GM18867 (cell line): ENCODE measurements around the gene NOP9.
A peak's percentile ranks its signal among the peaks of the same experiment; 100 is the strongest.

Experiments used
- ATAC-seq: cut with Tn5 transposase; IDR thresholded peaks from one replicate; pipeline ENCODE4 v1.9.1; 2021; ENCODE audit warnings: mild to moderate bottlenecking, moderate library complexity; ENCODE audit not compliant: unreplicated experiment

The NOP9 gene

GRCh38 chr14:24262821-24263733, 36.6 kb upstream of the NOP9 start, which contains the start of gene TGM1:
TGM1 (minus strand) TSS chr14:24263177; CDS start chr14:24262352, 825 bp downstream.
- no peak for ATAC-seq

- no peak for ATAC-seq
These were observed 35.8 kb upstream of the NOP9 start for GRCh38 chr14:24263848-24264247.

GRCh38 chr14:24264298-24264697, 35.4 kb upstream of the NOP9 start:
- ATAC-seq, result no peak

DNA sequence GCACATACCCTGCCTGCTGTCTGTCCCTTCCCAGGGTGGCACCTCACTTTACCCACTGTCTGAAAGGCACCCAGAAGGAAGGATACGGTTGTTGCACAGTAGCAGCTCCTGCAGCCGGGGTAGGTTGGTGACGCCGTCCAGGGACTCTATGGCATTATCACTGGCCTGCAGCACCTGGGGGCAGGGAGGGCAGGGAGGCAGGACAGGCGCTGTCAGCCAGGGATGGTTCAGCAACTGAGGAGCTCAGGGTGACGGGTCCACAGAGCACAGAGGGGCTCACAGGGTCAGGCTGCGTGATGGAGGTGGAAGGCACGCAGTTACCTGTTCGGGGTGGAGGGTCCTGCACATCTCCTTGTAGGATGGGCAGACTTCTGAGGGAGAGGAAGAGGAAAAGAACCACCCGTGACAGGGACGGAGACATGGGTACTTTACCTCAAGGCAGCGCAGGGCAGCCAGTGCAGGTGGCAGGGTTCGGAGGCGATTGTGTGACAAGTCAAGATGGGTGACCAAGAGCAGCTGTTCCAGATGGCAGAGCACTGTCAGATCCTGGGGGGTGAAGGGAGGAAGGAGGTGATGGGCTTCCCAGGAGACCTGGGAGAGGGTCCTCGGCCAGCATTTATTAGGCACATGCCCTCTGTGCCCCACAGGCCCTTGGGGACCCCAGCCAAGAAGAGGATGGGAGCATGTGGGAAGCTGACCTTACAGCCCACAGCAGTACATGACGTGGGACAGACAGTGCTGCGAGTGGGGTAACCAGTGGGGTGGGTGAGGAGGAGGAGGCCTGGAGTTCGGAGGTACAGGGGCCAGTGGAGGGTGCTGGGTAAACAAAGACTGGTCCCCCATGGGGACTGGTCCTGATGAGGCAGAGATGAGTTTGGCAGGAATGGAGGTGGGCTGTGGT, 33.1 kb upstream of the NOP9 start:
- ATAC-seq, result no peak

DNA sequence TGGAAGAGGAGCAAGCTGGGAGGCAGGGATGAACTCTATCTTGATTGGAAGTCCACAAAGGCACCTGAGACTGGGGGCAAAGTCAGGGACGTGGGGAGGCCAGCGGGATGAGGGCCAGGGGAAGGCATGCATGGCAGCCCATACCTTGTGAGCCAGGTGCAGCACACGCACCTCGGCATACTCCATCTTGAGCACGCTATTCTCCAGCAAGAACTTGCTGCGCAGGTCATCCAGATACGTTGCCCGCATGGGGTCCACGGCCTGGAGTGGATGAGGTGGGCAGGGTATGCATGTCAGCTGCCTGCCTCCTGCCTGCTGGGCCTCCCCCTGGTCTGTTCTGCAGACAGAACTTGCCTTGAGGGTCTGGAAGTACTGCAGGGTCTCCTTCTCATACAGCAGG, 32.1 kb upstream of the NOP9 start:
- no peak for ATAC-seq

DNA sequence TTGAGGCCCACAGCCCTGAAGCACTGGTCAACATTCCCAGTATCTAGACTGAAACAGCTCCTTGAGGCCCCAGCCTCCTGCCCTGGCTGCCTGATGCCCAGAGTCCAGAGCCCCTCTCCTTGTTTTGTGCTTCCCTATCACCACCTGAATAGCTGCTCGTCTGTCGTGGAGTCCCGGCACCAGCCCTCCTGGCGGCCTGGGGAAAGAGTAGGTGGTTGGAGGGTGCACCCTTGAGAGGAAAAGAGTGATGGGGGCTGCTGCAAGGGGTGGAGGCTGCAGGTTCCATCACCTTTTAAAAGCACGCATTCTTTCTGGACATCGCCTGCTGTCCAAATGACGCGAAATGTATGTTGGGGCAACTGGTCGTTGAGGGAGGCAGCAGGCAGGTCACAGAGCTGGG, 31.4 kb upstream of the NOP9 start:
- no peak for ATAC-seq

DNA sequence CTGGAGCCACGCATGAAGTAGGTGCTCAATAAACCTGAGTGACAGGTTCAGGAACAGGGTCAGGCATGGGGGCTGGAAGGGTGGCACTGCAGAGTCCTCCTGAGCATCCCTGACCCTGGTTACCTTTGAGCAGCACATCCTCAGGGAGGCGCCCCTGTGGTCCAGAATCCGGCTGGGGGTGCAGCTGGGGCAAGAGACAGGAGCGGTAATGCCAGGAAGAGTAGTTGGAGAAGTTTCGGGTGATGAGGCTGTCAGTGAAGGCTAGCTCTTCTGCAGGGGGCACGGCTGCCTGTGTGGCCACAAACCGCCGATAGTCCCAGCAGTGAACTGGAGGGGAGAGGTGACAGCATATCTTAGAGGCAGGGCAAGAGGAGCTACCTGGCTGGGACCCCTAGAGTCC, 30.3 kb upstream of the NOP9 start:
- ATAC-seq, result no peak

DNA sequence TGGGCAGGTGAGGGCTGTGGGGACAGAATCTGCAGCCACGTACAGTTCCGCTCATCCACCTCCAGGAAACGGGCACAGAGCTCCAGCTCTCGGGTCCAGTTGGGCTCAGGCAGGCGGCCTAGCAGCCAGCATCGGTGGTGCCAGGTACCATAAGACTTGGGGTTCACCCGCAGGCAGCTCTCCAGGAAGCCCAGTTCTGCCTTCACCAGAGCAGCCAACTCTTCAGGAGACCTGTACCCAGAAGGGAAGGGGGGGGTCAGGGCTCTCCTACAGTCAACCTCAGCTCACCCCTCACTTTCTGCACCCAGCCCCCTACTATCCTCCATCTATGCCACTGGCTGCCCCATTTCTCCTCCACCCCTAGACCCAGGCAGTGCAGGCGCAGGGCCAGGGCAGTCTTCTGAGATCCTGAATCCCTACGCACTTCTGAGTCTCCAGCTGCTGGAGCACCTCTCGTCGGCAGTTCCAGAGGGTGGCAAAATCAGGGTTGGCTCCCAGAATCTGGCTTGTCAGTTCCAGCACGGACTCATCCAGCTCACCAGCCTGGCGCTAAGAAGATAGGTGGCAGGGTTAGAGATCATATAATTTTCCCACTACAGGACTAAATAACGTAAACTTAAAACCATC, 29.6 kb upstream of the NOP9 start:
- no peak for ATAC-seq

- no peak for ATAC-seq
These were observed 29.0 kb upstream of the NOP9 start for GRCh38 chr14:24270537-24271133.

GRCh38 chr14:24271134-24271833, 28.4 kb upstream of the NOP9 start, which contains the start of gene RABGGTA:
RABGGTA (minus strand) TSS chr14:24271597; CDS start chr14:24271115, 482 bp downstream.
- peak; percentile 89 for ATAC-seq

DNA sequence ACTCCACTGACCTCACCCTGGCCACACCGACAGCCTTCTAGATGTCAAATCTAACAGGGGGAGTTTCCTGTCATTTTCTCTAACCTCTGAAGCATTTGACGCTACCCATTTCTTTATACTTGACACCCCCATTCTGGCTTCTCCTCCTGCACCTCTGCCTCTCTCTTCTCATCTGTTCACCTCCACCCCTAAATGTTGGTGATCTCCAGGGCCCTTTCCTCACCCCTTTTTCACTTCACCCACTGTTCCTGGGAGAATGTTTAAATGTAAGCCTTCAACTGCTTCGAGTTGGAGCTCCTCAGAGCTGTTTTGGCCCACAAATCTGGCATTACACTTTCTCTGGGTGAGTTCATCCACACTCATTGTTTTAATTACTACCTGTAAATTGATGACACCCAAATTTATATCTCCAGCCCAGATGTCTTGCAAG, 27.8 kb upstream of the NOP9 start:
- ATAC-seq, result no peak

DNA sequence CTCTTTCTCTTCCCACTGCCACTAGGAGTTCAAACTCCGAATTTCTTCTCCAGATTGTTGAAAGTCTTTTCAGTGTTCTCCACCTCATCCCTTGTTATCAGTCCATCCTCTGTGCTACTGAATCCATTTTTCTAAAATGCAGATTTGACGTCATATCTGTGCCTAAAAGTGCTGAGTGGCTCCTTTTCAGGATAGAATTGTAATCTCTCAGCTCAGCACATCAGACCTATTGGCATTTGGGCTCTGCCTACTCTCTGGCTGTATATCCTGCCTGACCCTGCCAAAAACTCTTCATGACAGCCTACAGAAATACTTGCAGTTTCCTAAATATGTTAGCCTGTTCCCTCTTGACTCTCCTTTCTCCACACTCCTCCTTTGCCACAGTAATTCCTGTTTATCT, 27.2 kb upstream of the NOP9 start:
- no peak for ATAC-seq

- no peak for ATAC-seq
These were observed 26.1 kb upstream of the NOP9 start for GRCh38 chr14:24273422-24273998.

DNA sequence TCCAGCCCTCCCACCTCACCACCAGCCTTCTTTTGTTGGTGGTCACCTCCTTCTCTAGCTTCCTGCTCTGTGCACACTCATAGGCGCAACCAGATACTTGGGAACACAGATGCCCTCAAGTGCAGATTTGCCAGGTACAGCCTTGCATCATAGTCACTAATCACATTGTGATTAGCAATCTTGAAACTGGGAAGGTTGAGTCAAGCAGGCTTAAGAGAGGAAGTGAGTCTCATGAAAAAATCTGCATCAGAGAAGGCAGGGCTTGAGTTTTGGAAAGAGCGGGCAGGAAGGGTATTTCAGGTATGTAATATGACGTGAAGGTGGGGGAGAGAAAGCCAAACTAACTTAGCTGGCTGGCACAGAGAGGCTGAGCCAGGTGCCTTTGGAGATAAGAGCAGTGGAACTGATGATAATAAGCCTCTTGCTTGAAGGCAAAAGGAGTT, 25.5 kb upstream of the NOP9 start:
- ATAC-seq, result peak; percentile 31

DNA sequence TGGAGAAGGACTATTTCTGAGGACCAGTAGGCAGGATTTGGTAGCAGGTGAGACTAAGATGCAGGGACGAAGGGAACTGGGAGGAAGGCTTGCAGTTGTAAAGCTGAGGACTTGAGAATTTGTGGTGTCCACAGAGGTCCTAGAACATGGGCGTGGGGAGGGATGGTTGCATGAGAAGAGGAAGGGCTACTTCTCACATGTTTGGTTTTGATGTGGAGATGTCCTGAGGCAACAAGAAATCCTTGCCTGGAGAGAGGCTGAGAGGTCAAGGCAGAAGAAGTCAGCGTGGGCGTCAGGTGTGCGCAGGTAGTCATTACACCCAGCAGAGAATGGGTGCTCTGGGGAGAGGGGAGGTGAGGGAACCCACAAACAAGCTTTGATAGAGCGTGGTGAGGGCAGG, 22.6 kb upstream of the NOP9 start:
- no peak for ATAC-seq

DNA sequence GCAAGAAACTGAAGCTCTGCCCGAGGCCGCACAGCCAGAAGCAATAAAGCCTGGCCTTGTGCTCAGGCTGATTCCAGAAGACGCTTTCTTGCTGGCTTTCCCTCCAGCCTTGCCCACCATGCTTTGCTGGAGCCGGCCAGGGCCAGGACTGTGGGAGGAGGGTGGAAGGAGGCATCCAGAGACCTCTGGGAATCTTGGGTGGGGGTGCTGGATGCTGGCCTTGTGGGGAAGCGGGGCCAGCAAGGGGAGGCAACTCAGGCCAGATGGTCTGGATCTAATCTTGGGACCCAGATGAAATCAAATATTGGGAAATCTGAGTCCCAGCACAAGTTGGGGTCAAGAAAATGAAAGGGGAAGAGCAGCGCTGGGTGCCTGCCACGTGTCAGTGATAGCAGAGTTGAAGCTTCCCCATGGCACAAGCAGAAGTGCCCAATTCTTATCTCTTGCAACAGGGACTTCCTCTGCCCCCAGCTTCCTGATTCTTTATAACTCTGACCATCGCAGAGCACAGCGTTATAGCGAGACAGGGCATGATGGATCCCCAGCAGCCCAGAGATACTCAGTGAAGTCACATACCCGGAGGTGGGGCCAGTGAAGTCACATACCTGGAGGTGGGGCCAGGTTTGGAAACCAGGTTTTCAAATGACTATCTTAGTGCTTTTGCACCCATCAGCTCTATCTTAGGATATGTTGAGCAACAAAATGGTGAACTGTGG, 21.9 kb upstream of the NOP9 start:
- ATAC-seq, result no peak

DNA sequence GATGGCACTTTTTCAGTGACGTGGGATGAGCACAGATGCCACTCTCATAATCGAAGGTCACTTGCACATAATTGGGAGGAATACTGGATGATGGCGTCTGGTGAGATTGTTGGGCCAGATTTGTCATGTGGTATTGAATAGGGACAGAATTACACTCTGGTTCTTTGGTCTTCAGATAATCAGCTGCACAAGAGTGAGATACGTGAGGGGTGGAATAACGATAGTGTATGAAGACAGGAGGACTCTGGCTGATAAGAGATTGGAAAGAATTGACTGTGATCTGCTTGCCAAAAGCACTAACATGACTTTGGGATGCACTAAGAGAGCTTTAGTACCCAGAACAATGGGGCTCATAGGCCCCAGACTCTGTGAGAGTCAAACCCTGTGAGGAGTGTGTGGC, 21.2 kb upstream of the NOP9 start:
- no peak for ATAC-seq

- ATAC-seq, result peak; percentile 52
These were observed 20.1 kb upstream of the NOP9 start for GRCh38 chr14:24279301-24280186.
